ENCODE data around the gene NLGN1. TPM values are rescaled to one million over a fixed set of nuclear protein-coding genes. Genes with fewer than 3 reads are reported as not detected.

NLGN1 gene
- total and polyA plus RNA-seq, 2 of the 8 experiments (the other 6 are each of a cell fraction or from before 2014, with no cell fraction given): 7.8 to 14.8 TPM

DNA sequence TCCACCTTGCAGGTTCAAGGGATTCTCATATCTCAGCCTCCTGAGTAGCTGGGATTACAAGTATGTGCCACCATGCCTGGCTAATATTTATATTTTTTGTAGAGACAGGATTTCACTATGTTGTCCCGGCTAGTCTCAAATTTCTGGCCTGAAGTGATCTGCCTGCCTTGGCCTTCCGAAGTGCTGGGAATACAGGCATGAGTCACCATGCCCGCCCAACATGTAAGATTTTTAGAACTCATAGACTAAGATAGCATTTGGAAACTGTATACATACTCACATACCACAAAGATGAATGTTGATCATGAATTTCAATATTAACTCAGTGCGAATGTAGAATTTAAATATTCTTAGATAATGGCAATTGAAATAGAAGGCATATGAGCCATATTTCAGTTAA is 718.9 kb downstream of the NLGN1 start:
- Histone ChIP-seq H4K8ac (ENCODE audit: extremely low read depth, insufficient read depth, low read length) (no peak overlapping the region), H2BK20ac (ENCODE audit: low read length) (no peak overlapping the region), H3K9me3 (ENCODE audit: insufficient read depth in 2 of 2, low read depth in 1 of 2, low read length in 1 of 2) (no peaks in the 10 kb centered on the region), H3K23me2 (ENCODE audit: low read depth, low read length) (no peaks in the 10 kb centered on the region), H4K20me1 (replicated peaks in 1 of 2; ENCODE audit: control insufficient read depth in 1 of 2, insufficient read depth in 2 of 2, low read length in 2 of 2) (no peaks in the 10 kb centered on the region), H2BK15ac (ENCODE audit: low read length) (no peak overlapping the region), H3K4me3 (ENCODE audit: extremely low read depth in 1 of 4, insufficient read depth in 2 of 4, low read depth in 3 of 4, low read length in 4 of 4) (no peak overlapping the region), H2BK12ac (ENCODE audit: low read depth, low read length) (no peak overlapping the region), H2BK5ac (ENCODE audit: low read depth, low read length) (no peak overlapping the region), H4K91ac (replicated peaks; ENCODE audit: insufficient read length, low read length) (no peak overlapping the region), H3K14ac (ENCODE audit: insufficient read length) (no peak overlapping the region), H2AK5ac (ENCODE audit: low read depth, low read length) (no peak overlapping the region), H3K27me3 (replicated peaks in 1 of 4; ENCODE audit: control insufficient read depth in 3 of 4, extremely low read depth in 1 of 4, insufficient read depth in 3 of 4, low read length in 3 of 4) (no peaks in the 10 kb centered on the region), H3K4ac (replicated peaks; ENCODE audit: insufficient read length, low read depth, low read length) (no peak overlapping the region), H2AFZ (ENCODE audit: low read length) (no peak overlapping the region), H2BK120ac (replicated peaks; ENCODE audit: low read depth, low read length) (no peak overlapping the region), H3K79me1 (ENCODE audit: low read depth, low read length) (no peaks in the 10 kb centered on the region), H4K5ac (ENCODE audit: insufficient read length, low read depth, low read length) (no peak overlapping the region), H3K4me1 (replicated peaks in 1 of 4; ENCODE audit: control insufficient read depth in 3 of 4, insufficient read depth in 4 of 4, low read length in 3 of 4) (peaks cover 0 to 7% (median 0%) of the 10 kb centered on the region in 4 experiments; a peak in 2 of 7 replicates), H3K56ac (replicated peaks; ENCODE audit: insufficient read length, low read depth, low read length) (no peak overlapping the region), H3K36me3 (ENCODE audit: control insufficient read depth in 2 of 4, insufficient read depth in 4 of 4, low read length in 3 of 4) (no peaks in the 10 kb centered on the region), H3K79me2 (ENCODE audit: control insufficient read depth in 1 of 2, insufficient read depth in 2 of 2, low read length in 2 of 2) (no peaks in the 10 kb centered on the region), H3K23ac (ENCODE audit: insufficient read length) (no peak overlapping the region), H3K4me2 (ENCODE audit: insufficient read depth in 1 of 2, low read depth in 2 of 2, low read length in 2 of 2) (no peak overlapping the region), H3K18ac (ENCODE audit: extremely low read depth, low read length) (no peak overlapping the region), H3K9ac (replicated peaks in 1 of 4; ENCODE audit: extremely low read depth in 1 of 4, low read depth in 3 of 4, low read length in 3 of 4) (no peak overlapping the region), H3K27ac (ENCODE audit: low read depth, low read length) (no peak overlapping the region)
- no peak for FAIRE-seq
- 89% methylated on average over 4 of the region's 4 CpGs; no CpG with 5 or more reads in 1 of the 2 experiments for WGBS, 2 experiments (ENCODE audit: extremely low coverage in 1 of 2, insufficient coverage in 1 of 2, insufficient read length in 1 of 2, insufficient replicate concordance in 2 of 2, low coverage in 1 of 2, low lambda C conversion rate in 2 of 2, missing lambda C conversion rate in 1 of 2)
- TF ChIP-seq TEAD4 (IDR thresholded peaks at IDR 0.05; ENCODE audit: low read depth, low read length) (no peak), CEBPB (IDR thresholded peaks at IDR 0.05; ENCODE audit: low read depth, low read length) (no peak)
- DNase-seq (ENCODE audit: low read depth in 1 of 2, low spot score in 2 of 2): no peak
- POLR2A ChIA-PET (ENCODE audit: partially characterized antibody): no interaction called here
- CTCF ChIA-PET (ENCODE audit: partially characterized antibody): no interaction called here
